MM.1S (cell line): ENCODE data around the gene OR13F1.

Source experiments
- DNase-seq: peaks from one replicate; pipeline ENCODE4 v3.0.0-alpha.2; 2015
- H2AFZ ChIP-seq: fragments of 300-600 bp; sonication (generic); 2 replicates; pipeline ENCODE4 v1.6.0; 2016; ENCODE audit warnings: antibody characterized with exemption, low read length
- H3F3A ChIP-seq: fragments of 300-600 bp; sonication (generic); 2 replicates; pipeline ENCODE4 v1.6.1; 2016; ENCODE audit warnings: mild to moderate bottlenecking, antibody characterized with exemption, low read length, moderate library complexity, mixed read lengths; ENCODE audit not compliant: insufficient read depth
- H3K27ac ChIP-seq: fragments of 300-600 bp; sonication (generic); 2 replicates; pipeline ENCODE4 v1.5.1; 2016; ENCODE audit warnings: mild to moderate bottlenecking, low read length
- H3K27me3 ChIP-seq: fragments of 300-600 bp; sonication (generic); replicated peaks from 2 replicates; pipeline ENCODE4 v1.6.0; 2016; ENCODE audit warnings: low read length; ENCODE audit not compliant: insufficient read depth
- H3K36me3 ChIP-seq: fragments of 300-600 bp; sonication (generic); replicated peaks from 2 replicates; pipeline ENCODE4 v1.6.1; 2016; ENCODE audit warnings: mild to moderate bottlenecking, low read length, mixed read lengths; ENCODE audit not compliant: insufficient read depth
- H3K4me1 ChIP-seq: fragments of 300-600 bp; sonication (generic); 2 replicates; pipeline ENCODE4 v1.6.1; 2016; ENCODE audit warnings: low read length, mixed read lengths
- H3K4me2 ChIP-seq: fragments of 300-600 bp; sonication (generic); 2 replicates; pipeline ENCODE4 v1.6.0; 2016; ENCODE audit warnings: low read depth, low read length
- H3K4me3 ChIP-seq: fragments of 300-600 bp; sonication (generic); 2 replicates; pipeline ENCODE4 v1.5.1; 2016; ENCODE audit warnings: low read length, mixed read lengths
- H3K79me2 ChIP-seq: fragments of 300-600 bp; sonication (generic); 2 replicates; pipeline ENCODE4 v1.6.1; 2016; ENCODE audit warnings: mixed run types, low read length, mixed read lengths
- H3K9ac ChIP-seq: fragments of 300-600 bp; sonication (generic); 2 replicates; pipeline ENCODE4 v1.6.1; 2016; ENCODE audit warnings: low read length, mixed read lengths
- H3K9me2 ChIP-seq: fragments of 300-600 bp; sonication (generic); replicated peaks from 2 replicates; pipeline ENCODE4 v1.6.1; 2016; ENCODE audit warnings: mild to moderate bottlenecking, low read length, mixed read lengths; ENCODE audit not compliant: insufficient read depth
- H3K9me3 ChIP-seq: fragments of 300-600 bp; sonication (generic); replicated peaks from 2 replicates; pipeline ENCODE4 v1.6.1; 2016; ENCODE audit warnings: mild to moderate bottlenecking, low read length, mixed read lengths; ENCODE audit not compliant: insufficient read depth
- H4K20me1 ChIP-seq: fragments of 300-600 bp; sonication (generic); 2 replicates; pipeline ENCODE4 v1.6.1; 2016; ENCODE audit warnings: mild to moderate bottlenecking, low read length, moderate library complexity, mixed read lengths; ENCODE audit not compliant: insufficient read depth
- CTCF ChIP-seq: fragments of 300-600 bp; sonication (generic); IDR thresholded peaks from 2 replicates; pipeline ENCODE4 v1.5.1; 2016; ENCODE audit warnings: antibody characterized with exemption, low read length, mixed read lengths
- EZH2 ChIP-seq: fragments of 300-600 bp; sonication (generic); optimal IDR thresholded peaks from 2 replicates; pipeline ENCODE3; 2017; ENCODE audit warnings: low read depth, mild to moderate bottlenecking, antibody characterized with exemption, low read length, mixed read lengths
- EZH2phosphoT487 ChIP-seq: fragments of 300-600 bp; sonication (generic); IDR thresholded peaks from 2 replicates; pipeline ENCODE4 v1.6.1; 2018; ENCODE audit warnings: antibody characterized with exemption, low read length

The OR13F1 gene

GRCh38 chr9:104494808-104495207 lies 9.3 kb upstream of the OR13F1 start:
- no peak for DNase-seq
- no peak overlapping the region for H3K4me2 ChIP-seq

GRCh38 chr9:104503440-104503839 lies 623 bp upstream of the OR13F1 start:
- no peaks in the 10 kb centered on the region for H3K36me3 ChIP-seq
- no peaks in the 10 kb centered on the region for H3K9me2 ChIP-seq
- H4K20me1 ChIP-seq: no peaks in the 10 kb centered on the region
- H3K4me3 ChIP-seq: no peak overlapping the region
- H3K9ac ChIP-seq: no peak overlapping the region
- H3K27me3 ChIP-seq: no peaks in the 10 kb centered on the region
- H3K4me2 ChIP-seq: no peak overlapping the region
- no peaks in the 10 kb centered on the region for H3K9me3 ChIP-seq
- H3K79me2 ChIP-seq: no peaks in the 10 kb centered on the region
- H3K27ac ChIP-seq: no peak overlapping the region
- H3F3A ChIP-seq: no peaks in the 10 kb centered on the region
- no peak for TF ChIP-seq EZH2phosphoT487
- TF ChIP-seq EZH2: no peak
- TF ChIP-seq CTCF: no peak
- no peak overlapping the region for H2AFZ ChIP-seq
- DNase-seq: no peak
- 0 out of 2 replicates have a peak, but pooled peaks cover 4% of the 10 kb centered on the region for H3K4me1 ChIP-seq

More at GRCh38 chr9:104494808-104495207, 9.3 kb upstream of the OR13F1 start:
- Histone ChIP-seq H3K27me3 (no peaks in the 10 kb centered on the region), H3K9me3 (no peaks in the 10 kb centered on the region), H3K4me1 (0 out of 2 replicates have a peak, but pooled peaks cover 4% of the 10 kb centered on the region), H3K27ac (no peak overlapping the region), H3F3A (no peaks in the 10 kb centered on the region), H3K9me2 (no peaks in the 10 kb centered on the region), H3K36me3 (no peaks in the 10 kb centered on the region), H2AFZ (no peak overlapping the region), H3K9ac (no peak overlapping the region), H3K79me2 (no peaks in the 10 kb centered on the region), H4K20me1 (no peaks in the 10 kb centered on the region), H3K4me3 (no peak overlapping the region)
- TF ChIP-seq EZH2phosphoT487 (no peak), EZH2 (no peak), CTCF (no peak; the same call in 1 of the 2 replicates)

- Histone ChIP-seq H3K27me3 (no peaks in the 10 kb centered on the region), H4K20me1 (no peaks in the 10 kb centered on the region), H3K27ac (no peak overlapping the region), H3K4me3 (no peak overlapping the region), H3K36me3 (no peaks in the 10 kb centered on the region), H3K9me2 (no peaks in the 10 kb centered on the region), H3F3A (no peaks in the 10 kb centered on the region), H2AFZ (no peak overlapping the region), H3K9ac (no peak overlapping the region), H3K4me1 (no peaks in the 10 kb centered on the region), H3K79me2 (no peaks in the 10 kb centered on the region), H3K4me2 (no peak overlapping the region), H3K9me3 (no peaks in the 10 kb centered on the region)
- DNase-seq: no peak
- no peak for TF ChIP-seq EZH2
- TF ChIP-seq EZH2phosphoT487: no peak
- TF ChIP-seq CTCF: no peak
These were observed 2.5 kb downstream of the OR13F1 start for GRCh38 chr9:104506565-104506964.
